CMK (cell line): ENCODE results near the gene OPN5.

Experiments used
- DNase-seq: peaks from one replicate; pipeline ENCODE4 v3.0.0-alpha.2; 2010; ENCODE audit warnings: low read depth

OPN5 gene

GRCh38 chr6:47862731-47863130 lies 80.9 kb downstream of the OPN5 start:
- no peak for DNase-seq

- DNase-seq, result no peak
Measured at GRCh38 chr6:47865206-47865605, 83.4 kb downstream of the OPN5 start.

- no peak for DNase-seq
Measured at GRCh38 chr6:47875593-47875992, 93.8 kb downstream of the OPN5 start.
